GM10847 (cell line): ENCODE measurements around the gene ZNF624.

ENCODE experiments used
- POLR2A ChIP-seq: IDR thresholded peaks from 2 replicates; pipeline ENCODE4 v1.6.1; 2011; ENCODE audit not compliant: insufficient read length; ENCODE audit errors: extremely low read depth

ZNF624 gene

GRCh38 chr17:16589097-16589969 lies 64.3 kb downstream of the ZNF624 start:
- no peak for TF ChIP-seq POLR2A

- TF ChIP-seq POLR2A, result no peak
Observed at GRCh38 chr17:16585796-16586195, 67.9 kb downstream of the ZNF624 start.

GRCh38 chr17:16584273-16584995 lies 69.2 kb downstream of the ZNF624 start:
- no peak for TF ChIP-seq POLR2A

- no peak for TF ChIP-seq POLR2A
Observed at GRCh38 chr17:16583781-16584180, 69.9 kb downstream of the ZNF624 start.

DNA sequence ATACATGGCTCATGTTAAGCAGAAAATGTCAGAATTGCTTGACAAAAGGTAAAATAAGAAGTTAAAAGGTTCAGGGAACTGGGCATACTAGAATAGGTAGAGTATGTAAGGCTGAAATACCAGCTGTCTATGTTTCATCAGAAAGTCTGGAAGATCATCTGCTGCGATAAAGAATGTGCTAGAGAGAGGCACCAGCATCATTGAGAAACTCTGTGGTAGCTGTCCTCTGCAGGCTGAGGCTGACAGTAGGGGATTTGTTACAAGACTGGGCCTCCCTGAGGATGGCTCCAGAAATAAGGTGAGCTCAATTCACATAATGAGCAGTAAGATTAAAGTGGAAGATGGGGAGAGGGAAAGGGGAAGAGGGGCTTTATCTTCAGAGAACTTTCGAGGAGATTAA lies 80.2 kb downstream of the ZNF624 start:
- no peak for TF ChIP-seq POLR2A
